IPS-20b (cell line): ENCODE data around the gene SDHAF4.
"Not testable (repeated sequence)": the region's sequence is repeated elsewhere in the genome, so short reads cannot be mapped to it uniquely, and the experiment has no call there.

Source experiments
- H3K27ac ChIP-seq: one replicate; pipeline ENCODE4 v1.5.1; 2013; ENCODE audit warnings: low read length
- H3K27me3 ChIP-seq: 2 replicates; pipeline ENCODE4 v1.6.1; 2013; ENCODE audit warnings: mild to moderate bottlenecking, low read length, inconsistent platforms; ENCODE audit not compliant: insufficient read depth
- H3K36me3 ChIP-seq: 2 replicates; pipeline ENCODE4 v1.6.1; 2013; ENCODE audit warnings: low read depth, mild to moderate bottlenecking, inconsistent platforms, low read length, moderate library complexity; ENCODE audit not compliant: insufficient read depth
- H3K4me1 ChIP-seq: 2 replicates; pipeline ENCODE4 v1.6.1; 2013; ENCODE audit warnings: mild to moderate bottlenecking, control low read depth, inconsistent platforms, low read length, moderate library complexity; ENCODE audit not compliant: insufficient read depth
- H3K4me3 ChIP-seq: 2 replicates; pipeline ENCODE4 v1.5.1; 2013; ENCODE audit warnings: mild to moderate bottlenecking, low read length, inconsistent platforms
- H3K9ac ChIP-seq: 2 replicates; pipeline ENCODE4 v1.6.1; 2013; ENCODE audit warnings: low read depth, mild to moderate bottlenecking, inconsistent platforms, low read length, moderate library complexity
- H3K9me3 ChIP-seq: 2 replicates; pipeline ENCODE4 v1.6.1; 2013; ENCODE audit warnings: mild to moderate bottlenecking, low read depth, low read length, inconsistent platforms; ENCODE audit not compliant: insufficient read depth

The SDHAF4 gene

GRCh38 chr6:70599187-70599586 lies 32.5 kb downstream of the SDHAF4 start:
- peaks cover 14% of the 10 kb centered on the region; the same call in 1 of the 2 replicates for H3K4me1 ChIP-seq
- no peaks in the 10 kb centered on the region for H3K36me3 ChIP-seq
- H3K27ac ChIP-seq: no peak overlapping the region

DNA sequence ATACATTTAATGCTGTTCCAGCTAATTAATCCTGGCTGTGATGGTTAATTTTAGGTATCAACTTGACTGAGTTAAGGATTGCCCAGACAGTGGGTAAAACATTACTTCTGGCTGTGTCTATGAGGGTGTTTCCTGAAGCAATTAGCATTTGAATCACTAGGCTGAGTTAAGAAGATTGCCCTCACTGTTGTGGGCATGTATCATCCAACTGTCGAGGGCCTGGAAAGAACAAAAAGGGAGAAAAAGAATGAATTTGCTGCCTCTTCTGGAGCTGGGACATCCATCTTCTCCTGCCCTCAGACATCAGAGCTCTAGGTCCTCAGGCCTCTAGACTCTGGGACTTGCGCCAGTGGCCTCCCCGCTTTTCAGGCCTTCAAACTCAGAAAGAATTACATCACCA lies 34.3 kb downstream of the SDHAF4 start:
- Histone ChIP-seq H3K27me3 (no peaks in the 10 kb centered on the region), H3K9me3 (no peaks in the 10 kb centered on the region; the same call in 1 of the 2 replicates), H3K9ac (0 out of 2 replicates have a peak overlapping the region, but pooled peaks have one; percentile 10), H3K36me3 (no peaks in the 10 kb centered on the region), H3K4me1 (peaks cover 14% of the 10 kb centered on the region; the same call in 1 of the 2 replicates), H3K27ac (no peak overlapping the region), H3K4me3 (no peak overlapping the region)

More at GRCh38 chr6:70599187-70599586, 32.5 kb downstream of the SDHAF4 start:
- Histone ChIP-seq H3K27me3 (no peaks in the 10 kb centered on the region), H3K9me3 (no peaks in the 10 kb centered on the region), H3K9ac (no peak overlapping the region), H3K4me3 (no peak overlapping the region)

GRCh38 chr6:70604254-70604653 lies 37.5 kb downstream of the SDHAF4 start:
- H3K27ac ChIP-seq: no peak overlapping the region
- H3K27me3 ChIP-seq: no peaks in the 10 kb centered on the region
- H3K36me3 ChIP-seq: no peaks in the 10 kb centered on the region
- peaks cover 14% of the 10 kb centered on the region; the same call in 1 of the 2 replicates for H3K4me1 ChIP-seq
- no peak overlapping the region for H3K4me3 ChIP-seq
- H3K9me3 ChIP-seq: no peaks in the 10 kb centered on the region; the same call in 1 of the 2 replicates
- no peak overlapping the region for H3K9ac ChIP-seq

GRCh38 chr6:70607371-70607770 lies 40.6 kb downstream of the SDHAF4 start:
- not testable (repeated sequence) for H3K27me3 ChIP-seq, H3K9ac ChIP-seq, H3K9me3 ChIP-seq, H3K4me3 ChIP-seq, H3K27ac ChIP-seq, H3K4me1 ChIP-seq, H3K36me3 ChIP-seq

DNA sequence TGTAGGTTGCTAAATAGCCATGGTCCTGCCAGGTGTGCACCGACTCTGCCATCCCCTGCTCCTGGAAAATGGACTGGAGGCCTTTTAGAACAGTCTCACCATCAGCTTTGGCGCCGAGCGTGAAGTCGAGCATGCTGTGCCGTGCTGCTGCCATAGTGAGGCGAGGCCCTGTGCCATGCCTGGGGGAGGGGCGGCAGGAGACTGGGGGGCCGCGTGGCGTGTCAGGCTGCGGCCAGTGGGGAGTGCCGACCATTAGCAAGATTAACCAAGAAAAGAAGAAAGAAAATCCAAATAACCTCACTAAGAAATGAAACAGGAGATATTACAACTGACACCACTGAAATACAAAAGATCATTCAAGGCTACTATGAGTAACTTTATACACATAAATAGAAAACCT lies 42.5 kb downstream of the SDHAF4 start:
- not testable (repeated sequence) for H3K9ac ChIP-seq, H3K4me3 ChIP-seq, H3K27me3 ChIP-seq, H3K4me1 ChIP-seq, H3K27ac ChIP-seq, H3K9me3 ChIP-seq, H3K36me3 ChIP-seq

- no peak overlapping the region for H3K27ac ChIP-seq
- H3K4me3 ChIP-seq: no peak overlapping the region
- H3K9ac ChIP-seq: no peak overlapping the region
- no peaks in the 10 kb centered on the region for H3K4me1 ChIP-seq
- no peaks in the 10 kb centered on the region for H3K9me3 ChIP-seq
- H3K36me3 ChIP-seq: no peaks in the 10 kb centered on the region
- no peaks in the 10 kb centered on the region for H3K27me3 ChIP-seq
Measured at GRCh38 chr6:70616728-70617260, 50.1 kb downstream of the SDHAF4 start.

GRCh38 chr6:70620746-70621145 lies 54.0 kb downstream of the SDHAF4 start:
- Histone ChIP-seq H3K9me3 (no peaks in the 10 kb centered on the region), H3K9ac (no peak overlapping the region), H3K4me1 (no peaks in the 10 kb centered on the region), H3K4me3 (no peak overlapping the region), H3K27ac (no peak overlapping the region), H3K27me3 (no peaks in the 10 kb centered on the region), H3K36me3 (no peaks in the 10 kb centered on the region)

DNA sequence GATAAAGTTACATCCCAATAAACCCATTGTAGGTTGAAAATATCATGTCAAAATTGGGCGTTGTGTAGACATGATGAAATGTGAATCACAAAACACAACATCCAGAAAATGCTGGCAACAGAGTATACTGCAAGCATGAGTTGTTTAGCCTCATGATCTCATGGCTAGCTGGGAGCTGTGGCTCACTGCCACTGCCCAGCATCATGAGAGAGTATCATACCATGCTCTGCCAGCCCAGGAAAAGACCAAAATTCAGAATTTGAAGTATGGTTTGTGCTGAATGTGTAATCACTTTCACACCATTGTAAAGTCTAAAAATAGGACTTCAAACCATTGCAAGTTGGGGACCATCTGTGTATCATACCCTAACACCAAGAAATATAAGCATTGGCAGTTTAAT lies 55.7 kb downstream of the SDHAF4 start:
- no peaks in the 10 kb centered on the region for H3K36me3 ChIP-seq
- H3K27me3 ChIP-seq: no peaks in the 10 kb centered on the region
- no peaks in the 10 kb centered on the region for H3K9me3 ChIP-seq
- H3K4me1 ChIP-seq: no peaks in the 10 kb centered on the region
- no peak overlapping the region for H3K9ac ChIP-seq
- H3K27ac ChIP-seq: no peak overlapping the region
- no peak overlapping the region for H3K4me3 ChIP-seq

DNA sequence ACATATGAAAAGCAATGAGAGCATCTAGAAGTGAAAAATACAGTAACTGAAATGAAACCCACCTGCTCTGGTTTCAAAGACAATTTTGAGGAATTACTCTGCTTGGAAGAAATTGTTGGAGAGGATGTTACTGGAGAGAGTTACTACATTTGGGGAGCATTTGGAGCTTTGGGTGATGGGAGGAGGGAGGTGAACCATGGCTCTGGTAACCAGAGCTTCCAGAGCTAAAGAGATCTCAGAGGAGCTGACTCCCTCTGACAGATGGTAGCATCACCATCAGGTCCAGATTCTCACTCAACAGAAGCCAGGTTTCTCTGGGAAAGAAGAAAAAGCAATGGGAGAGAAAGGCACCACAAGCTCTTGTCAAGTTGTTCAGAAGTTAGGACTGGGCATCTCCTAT lies 58.7 kb downstream of the SDHAF4 start:
- Histone ChIP-seq H3K4me3 (no peak overlapping the region), H3K36me3 (no peaks in the 10 kb centered on the region), H3K9ac (no peak overlapping the region), H3K4me1 (no peaks in the 10 kb centered on the region), H3K27ac (no peak overlapping the region), H3K27me3 (no peaks in the 10 kb centered on the region), H3K9me3 (no peaks in the 10 kb centered on the region)

- H3K9ac ChIP-seq: no peak overlapping the region
- no peaks in the 10 kb centered on the region for H3K4me1 ChIP-seq
- no peaks in the 10 kb centered on the region for H3K9me3 ChIP-seq
- H3K36me3 ChIP-seq: no peaks in the 10 kb centered on the region
- H3K27ac ChIP-seq: no peak overlapping the region
- no peaks in the 10 kb centered on the region for H3K27me3 ChIP-seq
- no peak overlapping the region for H3K4me3 ChIP-seq
Measured at GRCh38 chr6:70627500-70628254, 60.9 kb downstream of the SDHAF4 start.

DNA sequence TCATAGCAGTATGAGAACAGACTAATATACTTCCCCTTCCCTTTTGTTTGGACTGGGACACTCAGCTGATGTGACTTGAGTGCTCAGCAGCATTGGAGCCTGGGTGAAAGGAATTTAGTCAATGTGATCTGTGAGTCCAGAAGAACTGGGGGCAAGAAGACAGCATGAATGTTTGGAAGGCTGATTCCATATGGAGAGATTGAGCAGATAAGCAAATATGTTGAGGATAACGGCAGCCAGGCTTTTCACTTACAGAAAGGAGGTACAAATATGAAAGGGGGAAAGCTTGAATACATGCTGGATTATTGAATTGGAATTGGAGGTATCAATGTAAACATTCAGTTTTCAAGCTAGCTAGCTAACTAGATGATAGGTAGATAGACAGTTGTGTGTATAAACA lies 63.2 kb downstream of the SDHAF4 start:
- no peak overlapping the region for H3K27ac ChIP-seq
- H3K9me3 ChIP-seq: no peaks in the 10 kb centered on the region
- H3K27me3 ChIP-seq: no peaks in the 10 kb centered on the region
- H3K36me3 ChIP-seq: no peaks in the 10 kb centered on the region
- no peak overlapping the region for H3K9ac ChIP-seq
- H3K4me1 ChIP-seq: no peaks in the 10 kb centered on the region
- H3K4me3 ChIP-seq: no peak overlapping the region

GRCh38 chr6:70633870-70634269 lies 67.1 kb downstream of the SDHAF4 start:
- Histone ChIP-seq H3K27ac (no peak overlapping the region), H3K36me3 (no peaks in the 10 kb centered on the region), H3K4me3 (no peak overlapping the region), H3K4me1 (no peaks in the 10 kb centered on the region), H3K27me3 (no peaks in the 10 kb centered on the region), H3K9me3 (no peaks in the 10 kb centered on the region), H3K9ac (no peak overlapping the region)
